GM21737 (cell line): ENCODE data around the gene ZNF33A.
"Not testable (repeated sequence)": the region's sequence is repeated elsewhere in the genome, so short reads cannot be mapped to it uniquely, and the experiment has no call there.

Source experiments
- ATAC-seq: cut with Tn5 transposase; IDR thresholded peaks from one replicate; pipeline ENCODE4 v1.9.1; 2021; ENCODE audit warnings: mild to moderate bottlenecking, moderate library complexity; ENCODE audit not compliant: unreplicated experiment

ZNF33A gene

DNA sequence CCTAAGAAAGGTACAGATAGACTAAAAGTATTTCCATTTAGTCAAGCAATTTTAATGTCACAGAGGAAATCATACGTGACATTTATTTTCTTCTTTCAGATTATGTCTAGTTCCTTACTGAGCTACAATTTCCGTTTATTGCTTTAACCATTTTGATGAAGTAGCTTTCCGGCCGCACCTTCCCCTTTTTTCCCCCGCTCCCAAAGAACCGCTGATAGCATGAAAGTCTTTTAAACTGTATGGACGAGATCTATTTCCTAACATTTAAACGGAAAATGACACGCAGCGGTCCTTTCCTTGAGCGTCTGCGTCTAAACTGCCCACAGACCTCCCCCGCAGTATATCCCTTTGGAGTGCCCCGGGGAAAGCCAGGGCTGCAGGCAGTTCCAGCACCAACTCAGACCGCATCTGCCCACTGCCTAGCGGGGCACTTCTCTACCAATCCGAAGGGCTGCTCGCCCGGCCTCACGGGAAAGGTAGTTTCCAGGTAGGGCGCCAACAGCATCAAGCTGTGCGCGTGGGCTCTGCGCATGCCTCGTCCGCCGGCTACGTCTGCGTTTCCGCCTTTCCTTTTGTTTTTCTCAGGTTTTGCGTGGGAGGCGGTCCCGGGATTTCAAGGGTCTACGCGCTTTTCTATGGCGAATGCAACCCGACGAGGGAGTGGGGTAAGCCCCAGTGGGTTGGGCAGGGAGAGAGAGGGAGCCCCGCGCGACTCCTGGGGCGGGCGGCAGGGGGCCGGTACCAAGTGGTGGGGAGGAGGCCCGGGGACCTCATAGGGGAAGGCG lies at the start of gene ZNF33A:
Gene ZNF33A, plus strand, starts transcription at position 557 of the 785 bp plus-strand sequence. CDS start 1,667 bp downstream, outside the sequence.
- ATAC-seq, result peak; percentile 90

DNA sequence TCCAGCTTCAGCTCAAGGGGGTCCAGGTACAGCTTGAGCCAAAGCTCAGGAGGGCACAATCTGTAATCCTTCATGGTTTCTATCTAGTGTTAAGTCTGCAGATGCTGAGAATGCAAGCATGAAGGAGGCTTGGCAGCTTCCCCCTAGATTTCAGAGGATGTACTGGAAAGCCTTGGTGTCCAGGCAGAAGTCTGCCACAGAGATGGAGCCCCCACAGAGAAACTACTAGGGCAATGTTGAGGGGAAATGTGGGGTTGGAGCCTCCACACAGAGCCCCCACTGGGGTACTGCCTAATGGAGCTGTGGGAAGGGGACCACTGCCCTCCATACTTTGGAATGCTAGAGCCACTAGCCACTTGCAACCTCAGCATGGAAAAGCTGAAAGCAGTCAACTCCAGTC lies 45.5 kb upstream of the ZNF33A start:
- ATAC-seq, result no peak

GRCh38 chr10:37972396-37972795 lies 38.1 kb upstream of the ZNF33A start:
- no peak for ATAC-seq

- no peak for ATAC-seq
Observed at GRCh38 chr10:37975401-37975991, 35.0 kb upstream of the ZNF33A start.

GRCh38 chr10:37976091-37976879 lies 34.2 kb upstream of the ZNF33A start, which contains the start of gene ZNF25:
ZNF25 (minus strand) TSS chr10:37976647; CDS start chr10:37971722, 4,925 bp downstream.
- peak; percentile 97 for ATAC-seq

- ATAC-seq, result no peak
Observed at GRCh38 chr10:37976880-37977203, 33.6 kb upstream of the ZNF33A start.

DNA sequence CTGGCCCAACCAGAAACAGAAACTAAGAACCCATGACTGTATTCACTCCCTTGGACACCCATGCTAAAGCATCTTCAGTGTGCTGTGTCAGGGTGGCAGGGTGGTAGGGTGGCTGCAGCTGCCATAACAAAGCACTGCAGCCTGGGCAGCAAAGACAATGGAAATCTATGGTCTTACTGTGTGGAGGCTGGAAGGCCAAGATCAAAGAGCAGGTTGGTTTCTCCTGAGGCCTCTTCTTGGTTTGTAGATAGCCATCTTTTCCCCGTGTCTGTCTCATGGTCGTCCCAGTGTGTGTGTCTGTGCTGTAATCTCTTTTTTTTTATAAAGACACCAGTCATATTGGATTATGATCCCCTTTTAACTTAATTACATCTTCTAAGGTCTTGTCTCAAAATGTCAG lies 18.8 kb upstream of the ZNF33A start:
- no peak for ATAC-seq

- ATAC-seq, result no peak
Observed at GRCh38 chr10:37992083-37992482, 18.4 kb upstream of the ZNF33A start.

DNA sequence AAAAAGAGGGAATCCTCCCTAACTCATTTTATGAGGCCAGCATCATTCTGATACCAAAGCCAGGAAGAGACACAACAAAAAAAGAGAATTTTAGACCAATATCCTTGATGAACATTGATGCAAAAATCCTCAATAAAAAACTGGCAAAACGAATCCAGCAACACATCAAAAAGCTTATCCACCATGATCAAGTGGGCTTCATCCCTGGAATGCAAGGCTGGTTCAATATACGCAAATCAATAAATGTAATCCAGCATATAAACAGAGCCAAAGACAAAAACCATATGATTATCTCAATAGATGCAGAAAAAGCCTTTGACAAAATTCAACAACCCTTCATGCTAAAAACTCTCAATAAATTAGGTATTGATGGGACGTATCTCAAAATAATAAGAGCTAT lies 11.6 kb upstream of the ZNF33A start:
- not testable (repeated sequence) for ATAC-seq

- not testable (repeated sequence) for ATAC-seq
Observed at GRCh38 chr10:38000474-38000873, 10.0 kb upstream of the ZNF33A start.

DNA sequence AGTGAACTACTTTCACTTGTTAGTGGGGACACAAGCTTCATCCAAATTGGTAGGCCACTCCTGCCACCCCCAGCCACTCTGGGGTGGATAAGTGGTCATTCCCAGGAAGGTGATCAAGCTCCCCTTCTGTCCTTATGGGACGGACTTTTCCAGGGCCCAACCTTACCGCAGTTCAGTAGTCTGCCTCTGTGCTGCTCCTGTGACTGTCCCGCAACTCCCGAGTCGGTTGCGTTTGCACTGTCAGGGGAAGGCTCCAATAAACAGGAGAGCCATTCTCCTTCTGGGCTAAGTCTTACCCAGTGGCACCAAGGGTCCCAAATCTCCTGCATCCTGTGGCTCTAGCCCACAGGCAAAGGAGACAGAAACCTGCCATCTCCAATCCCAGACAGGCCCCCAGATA lies 7.4 kb upstream of the ZNF33A start:
- no peak for ATAC-seq

- ATAC-seq, result no peak
Observed at GRCh38 chr10:38003588-38003987, 6.9 kb upstream of the ZNF33A start.

DNA sequence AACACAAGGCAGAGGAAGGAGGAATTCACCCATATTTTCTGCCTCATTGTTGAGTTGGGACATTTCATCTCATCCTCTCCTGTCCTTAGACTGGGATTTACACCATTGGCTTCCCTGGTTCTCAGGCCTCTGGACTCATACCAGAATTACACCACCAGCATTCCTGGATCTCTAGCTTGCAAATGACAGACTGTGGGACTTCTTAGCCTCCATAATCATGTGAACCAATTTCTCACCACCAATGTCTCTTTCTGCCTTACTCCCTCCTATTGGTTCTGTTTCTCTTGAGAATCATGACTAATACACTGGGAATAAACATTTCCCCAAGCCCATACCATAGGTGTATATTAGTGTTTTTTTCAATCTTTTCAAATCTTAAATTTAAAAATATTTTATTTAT lies 2.9 kb upstream of the ZNF33A start:
- ATAC-seq, result no peak

DNA sequence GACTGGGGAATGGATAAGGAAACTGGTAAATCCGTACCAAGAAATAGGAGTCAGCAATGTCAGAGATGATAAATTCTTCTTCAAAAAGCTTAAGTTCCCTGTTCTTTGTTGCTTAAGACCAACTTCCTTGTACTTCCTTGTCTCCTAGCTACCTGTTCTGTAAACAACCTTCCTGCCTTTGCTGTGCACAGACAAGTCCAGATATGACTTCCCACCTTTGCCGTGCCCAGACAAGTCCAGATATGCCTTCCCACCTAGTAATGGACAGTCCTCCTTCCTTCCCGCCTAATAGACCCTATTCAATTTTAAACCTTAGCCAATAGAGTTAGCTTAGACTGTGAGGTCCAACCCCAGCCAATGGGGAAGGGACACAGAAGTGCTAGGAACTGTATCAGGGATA lies 2.5 kb upstream of the ZNF33A start:
- no peak for ATAC-seq

- no peak for ATAC-seq
Observed at GRCh38 chr10:38016354-38016753, 5.9 kb downstream of the ZNF33A start.

DNA sequence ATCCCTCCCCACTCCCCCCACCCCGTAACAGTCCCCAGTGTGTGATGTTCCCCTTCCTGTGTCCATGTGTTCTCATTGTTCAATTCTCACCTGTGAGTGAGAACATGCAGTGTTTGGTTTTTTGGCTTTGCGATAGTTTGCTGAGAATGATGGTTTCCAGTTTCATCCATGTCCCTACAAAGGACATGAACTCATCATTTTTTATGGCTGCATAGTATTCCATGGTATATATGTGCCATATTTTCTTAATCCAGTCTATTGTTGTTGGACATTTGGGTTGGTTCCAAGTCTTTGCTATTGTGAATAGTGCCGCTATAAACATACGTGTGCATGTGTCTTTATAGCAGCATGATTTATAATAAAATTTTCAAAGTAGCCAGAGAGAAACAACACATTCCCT lies 8.6 kb downstream of the ZNF33A start:
- ATAC-seq, result not testable (repeated sequence)

DNA sequence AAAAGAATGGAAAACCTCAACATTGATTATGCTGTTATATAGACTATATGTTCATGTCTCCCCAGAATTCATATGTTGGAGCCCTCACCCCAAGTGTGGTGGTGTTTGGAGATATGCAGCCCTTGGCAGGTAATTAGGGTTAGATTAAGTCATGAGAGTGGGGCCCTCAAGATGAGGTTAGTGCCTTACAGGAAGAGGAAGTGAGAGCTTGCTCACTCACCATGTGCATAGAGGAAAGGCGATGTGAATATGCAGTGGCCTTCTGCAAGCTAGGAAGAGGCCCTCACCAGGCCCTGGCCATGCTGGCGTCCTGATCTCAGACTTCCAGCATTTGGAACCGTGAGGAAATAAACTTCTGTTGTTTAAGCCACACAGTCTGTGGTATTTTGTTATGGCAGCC lies 14.8 kb downstream of the ZNF33A start:
- ATAC-seq, result peak; percentile 76

DNA sequence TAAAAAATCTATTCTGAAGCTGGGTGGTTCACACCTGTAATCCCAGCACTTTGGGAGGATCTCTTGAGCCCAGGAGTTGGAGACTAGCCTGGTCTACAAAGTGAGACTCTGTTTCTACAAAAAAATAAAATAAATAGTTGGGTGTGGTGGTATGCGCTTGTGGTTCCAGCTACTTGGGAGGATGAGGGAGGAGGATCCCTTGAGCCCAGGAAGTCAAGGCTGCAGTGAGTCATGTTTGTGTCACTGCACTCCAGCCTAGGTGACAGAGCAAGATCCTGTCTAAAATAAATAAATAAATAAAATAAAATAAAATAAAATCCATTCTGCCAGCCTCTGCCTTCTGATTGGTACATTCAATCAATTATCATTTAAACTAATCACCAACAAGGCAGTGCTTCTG lies 17.5 kb downstream of the ZNF33A start:
- no peak for ATAC-seq

GRCh38 chr10:38032886-38033285 lies 22.4 kb downstream of the ZNF33A start:
- no peak for ATAC-seq

- peak; percentile 92 for ATAC-seq
Observed at GRCh38 chr10:38038107-38038931, 27.8 kb downstream of the ZNF33A start.

- no peak for ATAC-seq
Observed at GRCh38 chr10:38038932-38039245, 28.4 kb downstream of the ZNF33A start.
